Vagina (tissue), 2 donors: Measurements from ENCODE around the gene LYPLAL1.

Source experiments
- POLR2A ChIP-seq, 2 donors: fragments of 450-650 bp; IDR thresholded peaks; one replicate each; pipeline ENCODE4 v1.6.1; 2017; ENCODE audit warnings: antibody characterized with exemption in 2 of 2, mild to moderate bottlenecking in 2 of 2, moderate library complexity in 2 of 2
- POLR2AphosphoS5 ChIP-seq, 2 donors: sonication (generic); formaldehyde crosslinking; IDR thresholded peaks; one replicate each; pipeline ENCODE4 v1.9.0; 2017; ENCODE audit warnings: antibody characterized with exemption in 2 of 2, mild to moderate bottlenecking in 2 of 2, low read depth in 1 of 2; ENCODE audit not compliant: insufficient read depth in 1 of 2
- TF ChIP-seq, protein P1 (sequence below), 3 experiments: fragments of 450-650 bp in 2 of 3; fragments of 200-600 bp in 1 of 3; sonication (generic) in 1 of 3; IDR thresholded peaks; one replicate each; pipeline ENCODE4 v1.5.1; 2017 to 2019; ENCODE audit warnings: antibody characterized with exemption in 3 of 3, mild to moderate bottlenecking in 2 of 3, moderate library complexity in 2 of 3

DNA sequence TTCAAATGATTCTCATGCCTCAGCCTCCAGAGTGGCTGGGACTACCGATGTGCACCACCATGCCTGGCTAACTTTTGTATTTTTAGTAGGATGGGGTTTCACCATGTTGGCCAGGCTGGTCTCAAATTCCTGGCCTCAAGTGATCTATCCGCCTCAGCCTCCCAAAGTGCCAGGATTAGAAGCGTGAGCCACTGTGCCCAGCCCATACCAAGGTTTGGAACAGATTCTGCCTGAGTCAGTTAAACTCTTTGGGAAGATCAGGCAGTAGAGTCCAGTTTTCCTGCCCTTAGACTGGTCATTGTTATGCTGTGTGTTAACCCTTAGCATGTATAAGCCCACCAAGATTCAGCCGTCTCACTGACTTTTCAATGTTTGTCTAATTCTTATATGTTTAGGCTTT is 48.3 kb upstream of the LYPLAL1 start:
- TF ChIP-seq, protein P1, sequence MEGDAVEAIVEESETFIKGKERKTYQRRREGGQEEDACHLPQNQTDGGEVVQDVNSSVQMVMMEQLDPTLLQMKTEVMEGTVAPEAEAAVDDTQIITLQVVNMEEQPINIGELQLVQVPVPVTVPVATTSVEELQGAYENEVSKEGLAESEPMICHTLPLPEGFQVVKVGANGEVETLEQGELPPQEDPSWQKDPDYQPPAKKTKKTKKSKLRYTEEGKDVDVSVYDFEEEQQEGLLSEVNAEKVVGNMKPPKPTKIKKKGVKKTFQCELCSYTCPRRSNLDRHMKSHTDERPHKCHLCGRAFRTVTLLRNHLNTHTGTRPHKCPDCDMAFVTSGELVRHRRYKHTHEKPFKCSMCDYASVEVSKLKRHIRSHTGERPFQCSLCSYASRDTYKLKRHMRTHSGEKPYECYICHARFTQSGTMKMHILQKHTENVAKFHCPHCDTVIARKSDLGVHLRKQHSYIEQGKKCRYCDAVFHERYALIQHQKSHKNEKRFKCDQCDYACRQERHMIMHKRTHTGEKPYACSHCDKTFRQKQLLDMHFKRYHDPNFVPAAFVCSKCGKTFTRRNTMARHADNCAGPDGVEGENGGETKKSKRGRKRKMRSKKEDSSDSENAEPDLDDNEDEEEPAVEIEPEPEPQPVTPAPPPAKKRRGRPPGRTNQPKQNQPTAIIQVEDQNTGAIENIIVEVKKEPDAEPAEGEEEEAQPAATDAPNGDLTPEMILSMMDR (IDR thresholded peaks at IDR 0.05): no peak
- TF ChIP-seq POLR2A (IDR thresholded peaks at IDR 0.05) (no peak), POLR2AphosphoS5 (IDR thresholded peaks at IDR 0.05; ENCODE audit: insufficient read depth in 1 of 2, low read depth in 1 of 2) (no peak)
